Karpas-422 (cell line): ENCODE results near the gene EBPL. TPM values are rescaled to one million over a fixed set of nuclear protein-coding genes. Genes with fewer than 3 reads are reported as not detected.

Experiments
- DNase-seq: peaks from one replicate; pipeline ENCODE4 v3.0.0-alpha.2; 2015
- H2AFZ ChIP-seq: fragments of 200-600 bp; sonication (generic); 2 replicates; pipeline ENCODE4 v1.6.1; 2014; ENCODE audit warnings: antibody characterized with exemption, low read length, mixed read lengths
- H3K27ac ChIP-seq: fragments of 200-600 bp; sonication (generic); 2 replicates; pipeline ENCODE4 v1.5.1; 2014; ENCODE audit warnings: mild to moderate bottlenecking, low read length, moderate library complexity
- H3K27me3 ChIP-seq: fragments of 200-600 bp; sonication (generic); 2 replicates; pipeline ENCODE4 v1.6.1; 2014; ENCODE audit warnings: low read length, mixed read lengths
- H3K36me3 ChIP-seq: fragments of 200-600 bp; sonication (generic); 2 replicates; pipeline ENCODE4 v1.6.1; 2014; ENCODE audit warnings: low read length, mixed read lengths; ENCODE audit not compliant: insufficient read depth
- H3K4me1 ChIP-seq: fragments of 200-600 bp; sonication (generic); 2 replicates; pipeline ENCODE4 v1.6.1; 2014; ENCODE audit warnings: mild to moderate bottlenecking, low read length, mixed read lengths
- H3K4me2 ChIP-seq: fragments of 200-600 bp; sonication (generic); 2 replicates; pipeline ENCODE4 v1.6.1; 2014; ENCODE audit warnings: low read length, low read depth, mild to moderate bottlenecking; ENCODE audit not compliant: poor library complexity, severe bottlenecking
- H3K4me3 ChIP-seq: fragments of 200-600 bp; sonication (generic); 2 replicates; pipeline ENCODE4 v1.5.1; 2014; ENCODE audit warnings: mild to moderate bottlenecking, antibody characterized with exemption, low read length, mixed read lengths
- H3K79me2 ChIP-seq: fragments of 200-600 bp; sonication (generic); 2 replicates; pipeline ENCODE4 v1.6.1; 2014; ENCODE audit warnings: mild to moderate bottlenecking, low read length, mixed read lengths
- H3K9ac ChIP-seq: fragments of 200-600 bp; sonication (generic); 2 replicates; pipeline ENCODE4 v1.6.0; 2014; ENCODE audit warnings: low read length
- H3K9me2 ChIP-seq: fragments of 200-600 bp; sonication (generic), shearing (Covaris generic); replicated peaks from 2 replicates; pipeline ENCODE4 v1.6.0; 2014; ENCODE audit warnings: mild to moderate bottlenecking, low read length, moderate library complexity; ENCODE audit not compliant: insufficient read depth
- H3K9me3 ChIP-seq: fragments of 300-700, 200-600 bp; sonication (generic); 2 replicates; pipeline ENCODE4 v1.6.1; 2014; ENCODE audit warnings: low read length, mixed read lengths
- H4K20me1 ChIP-seq: fragments of 200-600 bp; sonication (generic); 2 replicates; pipeline ENCODE4 v1.6.1; 2014; ENCODE audit warnings: mild to moderate bottlenecking, antibody characterized with exemption, low read length, low read depth; ENCODE audit not compliant: insufficient read depth
- total RNA-seq: library from RNA; depleted of rRNA; stranded (reverse); fragments of >200 nt; shearing (Covaris generic); gene quantifications from 2 replicates; pipeline ENCODE4 v1.2.3, GENCODE V29; 2014; ENCODE audit warnings: low replicate concordance

Gene EBPL
- total RNA-seq, 1 experiment from 2014 or later: 175 TPM

DNA sequence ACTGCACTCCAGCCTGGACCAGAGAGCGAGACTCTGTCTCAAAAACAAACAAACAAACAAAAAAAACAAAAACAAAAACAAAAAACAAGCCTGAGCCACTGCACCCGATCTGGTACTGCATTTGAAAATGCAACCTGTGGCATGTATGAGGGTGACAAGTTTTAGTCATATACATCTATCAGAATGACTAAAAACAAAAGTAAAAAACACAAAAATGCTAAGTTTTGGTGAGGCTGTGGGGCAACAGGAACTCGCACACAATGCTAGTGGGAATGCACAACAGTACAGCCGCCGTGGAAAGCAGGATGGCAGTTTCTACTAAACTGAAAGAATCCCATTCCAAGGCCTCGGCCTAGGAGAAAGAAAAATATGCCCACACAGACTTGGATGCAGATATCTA lies 7.8 kb downstream of the EBPL start:
- H3K4me1 ChIP-seq: no peaks in the 10 kb centered on the region
- no peak overlapping the region for H3K4me2 ChIP-seq
- no peaks in the 10 kb centered on the region for H3K27me3 ChIP-seq
- no peak overlapping the region for H3K4me3 ChIP-seq
- H3K79me2 ChIP-seq: peaks cover 97% of the 10 kb centered on the region
- H2AFZ ChIP-seq: no peak overlapping the region
- H3K27ac ChIP-seq: no peak overlapping the region
- H3K9ac ChIP-seq: no peak overlapping the region
- no peaks in the 10 kb centered on the region for H3K9me3 ChIP-seq
- peaks cover 11% of the 10 kb centered on the region; the same call in 1 of the 2 replicates for H4K20me1 ChIP-seq
- DNase-seq: no peak
- H3K9me2 ChIP-seq: no peaks in the 10 kb centered on the region
- peaks cover 23% of the 10 kb centered on the region for H3K36me3 ChIP-seq

DNA sequence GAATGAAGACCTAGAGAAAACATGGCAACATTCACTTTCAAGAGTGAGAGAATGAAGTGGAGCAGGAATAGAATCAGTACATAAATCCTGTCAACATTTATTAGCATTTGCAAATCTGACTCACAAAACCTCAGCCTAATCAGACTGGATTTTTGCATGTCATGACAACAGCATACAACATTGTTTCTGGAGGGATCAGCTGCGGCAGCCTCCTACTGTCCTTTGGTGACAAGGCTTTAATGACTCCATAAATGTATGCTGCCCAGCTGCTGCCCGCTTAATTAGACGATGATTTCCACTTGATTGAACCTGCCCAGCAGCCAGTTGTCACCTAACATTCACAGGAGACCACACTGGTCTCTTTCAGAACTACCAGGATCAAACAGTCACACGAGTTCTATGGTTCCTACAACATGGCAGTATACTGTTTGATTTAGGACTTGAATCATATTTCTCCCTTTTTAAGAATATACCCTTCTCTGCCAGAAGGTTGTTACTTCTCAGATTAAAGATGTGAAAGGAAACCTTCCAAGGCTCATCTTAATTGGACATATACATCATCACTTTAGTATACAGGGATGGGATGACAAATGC lies 9.3 kb downstream of the EBPL start:
- H3K27ac ChIP-seq: no peak overlapping the region
- no peak overlapping the region for H3K4me2 ChIP-seq
- no peak overlapping the region for H2AFZ ChIP-seq
- H3K79me2 ChIP-seq: peaks cover 97% of the 10 kb centered on the region
- peaks cover 6% of the 10 kb centered on the region for H3K4me1 ChIP-seq
- no peaks in the 10 kb centered on the region for H3K27me3 ChIP-seq
- H3K9ac ChIP-seq: no peak overlapping the region
- H3K36me3 ChIP-seq: peaks cover 13% of the 10 kb centered on the region
- no peak for DNase-seq
- no peaks in the 10 kb centered on the region for H3K9me2 ChIP-seq
- 0 out of 2 replicates have a peak, but pooled peaks cover 1% of the 10 kb centered on the region for H4K20me1 ChIP-seq
- H3K4me3 ChIP-seq: no peak overlapping the region
- H3K9me3 ChIP-seq: no peaks in the 10 kb centered on the region

DNA sequence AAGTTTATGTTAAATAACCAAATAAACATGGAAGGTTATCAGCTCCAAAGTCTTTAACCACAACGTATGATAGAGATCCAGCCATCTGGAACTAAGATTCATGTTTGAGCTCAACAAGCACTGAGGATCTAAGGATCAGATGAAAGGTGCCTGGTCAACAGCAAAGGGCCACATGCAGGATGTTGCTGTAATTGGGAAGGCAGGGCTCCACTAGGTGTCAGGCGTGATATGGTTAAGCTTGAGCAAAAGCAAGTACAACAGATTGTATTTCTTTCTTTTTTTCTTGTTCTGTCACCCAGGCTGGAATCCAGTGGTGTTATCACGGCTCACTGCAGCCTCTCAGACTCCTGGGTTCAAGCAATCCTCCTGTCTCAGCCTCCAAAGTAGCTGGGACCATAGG lies 12.0 kb downstream of the EBPL start:
- peak; percentile 70 for DNase-seq
- H3K79me2 ChIP-seq: peaks cover 94% of the 10 kb centered on the region
- no peaks in the 10 kb centered on the region for H4K20me1 ChIP-seq
- H3K27me3 ChIP-seq: no peaks in the 10 kb centered on the region
- no peak overlapping the region for H3K9ac ChIP-seq
- no peak overlapping the region for H2AFZ ChIP-seq
- H3K4me2 ChIP-seq: no peak overlapping the region
- H3K4me3 ChIP-seq: no peak overlapping the region
- no peaks in the 10 kb centered on the region for H3K9me3 ChIP-seq
- no peak overlapping the region for H3K27ac ChIP-seq
- peaks cover 7% of the 10 kb centered on the region for H3K36me3 ChIP-seq
- no peaks in the 10 kb centered on the region for H3K9me2 ChIP-seq
- H3K4me1 ChIP-seq: peaks cover 17% of the 10 kb centered on the region

DNA sequence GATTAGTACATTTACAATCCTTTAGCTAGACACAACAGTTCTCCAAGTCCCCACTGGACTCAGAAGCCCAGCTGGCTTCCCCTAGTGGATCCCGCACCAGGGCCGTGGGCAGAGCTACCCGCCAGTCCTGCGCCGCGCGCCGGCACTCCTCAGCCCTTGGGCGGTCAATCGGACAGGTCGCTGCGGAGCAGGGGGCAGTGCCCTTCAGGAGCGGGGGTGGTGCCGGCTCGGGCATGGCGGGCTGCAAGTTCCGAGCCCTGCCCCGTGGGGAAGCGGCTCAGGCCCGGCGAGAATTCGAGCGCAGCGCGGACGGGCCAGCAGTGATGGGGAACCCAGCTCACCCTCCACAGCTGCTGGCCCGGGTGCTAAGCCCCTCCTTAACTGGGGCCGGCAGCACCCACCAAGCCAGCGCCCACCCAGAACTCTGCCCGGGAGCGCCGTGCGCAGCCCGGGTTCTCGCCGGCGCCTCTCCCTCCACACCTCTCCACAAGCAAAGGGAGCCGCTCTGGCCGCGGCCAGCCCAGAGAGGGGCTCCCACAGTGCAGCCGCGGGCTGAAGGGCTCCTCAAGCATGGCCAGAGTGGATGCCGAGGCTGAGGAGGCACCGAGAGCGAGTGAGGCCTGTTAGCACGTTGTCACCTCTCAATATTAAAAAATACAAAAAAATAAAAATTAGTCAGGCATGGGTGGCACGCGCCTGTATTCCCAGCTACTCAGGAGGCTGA lies 12.9 kb downstream of the EBPL start:
- Histone ChIP-seq H3K79me2 (peaks cover 94% of the 10 kb centered on the region), H3K4me2 (no peak overlapping the region), H3K9me3 (no peaks in the 10 kb centered on the region), H3K9ac (no peak overlapping the region), H2AFZ (no peak overlapping the region), H3K9me2 (no peaks in the 10 kb centered on the region), H4K20me1 (no peaks in the 10 kb centered on the region), H3K27ac (no peak overlapping the region), H3K27me3 (no peaks in the 10 kb centered on the region), H3K4me3 (no peak overlapping the region), H3K36me3 (peaks cover 7% of the 10 kb centered on the region), H3K4me1 (peaks cover 17% of the 10 kb centered on the region)
- no peak for DNase-seq

DNA sequence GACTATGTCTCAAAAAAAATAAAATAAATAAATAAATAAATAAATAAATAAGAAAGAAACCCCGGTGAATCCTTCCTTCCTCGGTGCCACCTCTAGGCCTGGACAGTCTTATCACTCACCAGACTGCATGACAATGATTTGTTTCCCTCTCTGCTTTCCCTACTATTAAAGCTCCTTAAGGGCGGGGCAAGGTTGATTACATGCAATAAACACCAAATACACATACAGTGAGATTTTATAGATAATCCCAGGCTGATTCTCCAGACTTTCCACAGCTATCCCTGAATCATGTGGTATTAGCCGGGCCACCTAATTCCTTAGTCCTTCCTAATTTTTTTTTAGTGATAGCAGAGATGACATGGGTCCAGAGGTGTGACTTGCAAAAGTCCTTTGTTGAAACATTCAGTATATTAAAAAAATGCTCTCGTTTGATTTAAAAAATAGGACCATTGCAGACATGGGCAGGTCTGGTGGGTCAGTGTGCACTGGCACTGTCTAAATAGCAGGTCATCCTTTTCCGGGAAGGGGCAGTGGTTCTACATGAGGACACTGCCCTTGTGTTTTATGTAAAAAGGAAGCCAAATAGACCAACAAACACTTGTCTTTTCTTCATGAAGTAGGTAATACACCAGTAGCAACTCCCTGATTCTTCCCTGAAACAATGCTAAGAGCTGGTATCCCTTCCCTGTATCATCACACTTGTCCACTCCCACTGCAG lies 14.5 kb downstream of the EBPL start:
- peaks cover 17% of the 10 kb centered on the region for H3K4me1 ChIP-seq
- H3K9me2 ChIP-seq: no peaks in the 10 kb centered on the region
- no peaks in the 10 kb centered on the region for H4K20me1 ChIP-seq
- H2AFZ ChIP-seq: no peak overlapping the region
- H3K27ac ChIP-seq: no peak overlapping the region
- H3K9me3 ChIP-seq: no peaks in the 10 kb centered on the region
- no peak overlapping the region for H3K4me2 ChIP-seq
- no peak overlapping the region for H3K9ac ChIP-seq
- no peak for DNase-seq
- peaks cover 7% of the 10 kb centered on the region; the same call in 1 of the 2 replicates for H3K36me3 ChIP-seq
- H3K27me3 ChIP-seq: no peaks in the 10 kb centered on the region
- no peak overlapping the region for H3K4me3 ChIP-seq
- peaks cover 97% of the 10 kb centered on the region for H3K79me2 ChIP-seq

DNA sequence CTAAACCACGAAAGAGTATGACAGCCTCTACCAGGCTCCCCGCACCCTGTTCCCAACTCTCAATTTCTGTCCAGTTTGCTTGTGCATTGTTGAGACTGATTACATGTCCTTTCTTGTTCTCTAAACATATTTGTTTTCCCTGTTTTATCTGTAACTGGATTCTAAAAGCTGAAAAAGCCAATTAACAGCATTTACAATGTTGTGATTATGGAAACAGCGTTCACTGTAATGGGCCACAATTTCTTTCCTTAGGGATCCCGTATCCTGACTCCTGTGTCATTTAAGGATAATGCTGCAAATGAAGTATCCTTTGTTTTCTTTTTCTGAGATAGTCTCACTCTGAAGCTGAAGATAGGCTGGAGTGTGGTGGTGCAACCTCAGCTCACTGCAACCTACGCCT lies 20.5 kb downstream of the EBPL start:
- no peaks in the 10 kb centered on the region for H4K20me1 ChIP-seq
- H3K79me2 ChIP-seq: peaks cover 76% of the 10 kb centered on the region
- peaks cover 11% of the 10 kb centered on the region for H3K36me3 ChIP-seq
- no peaks in the 10 kb centered on the region for H3K9me2 ChIP-seq
- no peak overlapping the region for H3K4me2 ChIP-seq
- H2AFZ ChIP-seq: no peak overlapping the region
- H3K4me1 ChIP-seq: peaks cover 3% of the 10 kb centered on the region
- no peaks in the 10 kb centered on the region for H3K9me3 ChIP-seq
- no peak overlapping the region for H3K4me3 ChIP-seq
- no peak overlapping the region for H3K9ac ChIP-seq
- H3K27me3 ChIP-seq: no peaks in the 10 kb centered on the region
- DNase-seq: no peak
- no peak overlapping the region for H3K27ac ChIP-seq

DNA sequence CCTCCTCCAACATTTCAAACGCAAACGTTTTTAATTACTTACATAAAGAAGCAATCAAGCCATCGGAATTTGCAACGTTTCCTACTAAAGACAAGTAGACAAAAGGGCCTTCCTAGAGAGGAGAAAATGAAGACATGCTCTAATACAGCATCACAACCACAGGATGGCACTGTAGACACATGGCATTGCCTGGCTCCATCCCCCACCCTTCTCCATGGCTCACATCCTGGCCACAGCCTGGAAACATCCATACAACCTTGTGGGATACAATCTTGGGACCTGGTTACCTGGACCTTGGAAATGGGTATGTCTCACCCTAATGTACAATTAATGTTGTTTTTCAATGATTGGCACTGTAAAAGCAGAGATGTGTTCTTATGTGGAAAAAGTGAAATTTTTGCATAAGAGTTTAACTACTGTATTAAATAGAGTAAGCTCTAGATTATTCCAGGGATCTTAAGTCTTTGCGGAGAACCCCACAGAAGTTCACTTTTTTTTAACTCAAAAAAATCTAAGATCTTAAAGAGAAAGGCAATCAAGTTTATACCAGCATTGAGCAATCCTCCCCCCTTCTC lies 21.5 kb downstream of the EBPL start:
- no peaks in the 10 kb centered on the region for H3K9me3 ChIP-seq
- DNase-seq: peak; percentile 67
- H3K4me3 ChIP-seq: no peak overlapping the region

DNA sequence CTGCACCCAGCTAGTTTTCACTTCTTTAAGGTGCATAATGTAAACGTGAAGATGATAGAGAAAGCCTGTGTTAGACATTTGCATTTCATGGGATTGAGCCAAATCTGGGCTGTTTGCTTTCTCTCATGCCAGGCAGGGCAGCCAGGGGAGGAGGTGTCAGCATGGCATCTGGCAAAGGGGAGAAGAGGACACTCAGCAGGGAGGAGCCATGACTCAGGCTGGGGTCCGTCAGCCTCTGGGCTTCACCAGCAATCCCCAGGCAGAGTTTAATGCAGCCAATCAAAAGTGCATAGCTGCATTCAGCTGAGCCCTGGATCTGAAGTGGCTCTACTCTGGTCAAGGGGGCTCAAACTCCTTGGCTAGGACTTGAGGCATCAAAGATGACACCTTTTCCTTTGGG lies 23.5 kb downstream of the EBPL start:
- Histone ChIP-seq H3K4me1 (no peaks in the 10 kb centered on the region), H3K27me3 (no peaks in the 10 kb centered on the region), H3K36me3 (peaks cover 16% of the 10 kb centered on the region), H2AFZ (no peak overlapping the region), H4K20me1 (no peaks in the 10 kb centered on the region), H3K9me2 (no peaks in the 10 kb centered on the region), H3K9ac (no peak overlapping the region), H3K9me3 (no peaks in the 10 kb centered on the region), H3K4me3 (no peak overlapping the region), H3K79me2 (peaks cover 45% of the 10 kb centered on the region), H3K27ac (no peak overlapping the region), H3K4me2 (no peak overlapping the region)
- no peak for DNase-seq

More for the DNA sequence above, 21.5 kb downstream of the EBPL start:
- no peak overlapping the region for H3K4me2 ChIP-seq
- no peaks in the 10 kb centered on the region for H3K9me2 ChIP-seq
- H3K79me2 ChIP-seq: peaks cover 66% of the 10 kb centered on the region
- no peak overlapping the region for H3K27ac ChIP-seq
- H3K4me1 ChIP-seq: no peaks in the 10 kb centered on the region
- H3K9ac ChIP-seq: no peak overlapping the region
- H2AFZ ChIP-seq: no peak overlapping the region
- peaks cover 11% of the 10 kb centered on the region for H3K36me3 ChIP-seq
- no peaks in the 10 kb centered on the region for H4K20me1 ChIP-seq
- H3K27me3 ChIP-seq: no peaks in the 10 kb centered on the region
